DOHH2 (cell line): ENCODE data around the gene PKM.

Experiments used
- EZH2phosphoT487 ChIP-seq: fragments of 200-600 bp; sonication (generic); IDR thresholded peaks from 2 replicates; pipeline ENCODE4 v1.6.1; 2017; ENCODE audit warnings: borderline replicate concordance, mild to moderate bottlenecking, antibody characterized with exemption, low read length, moderate library complexity, mixed read lengths
- TF ChIP-seq, protein P1 (sequence below): fragments of 200-600 bp; sonication (generic); IDR thresholded peaks from one replicate; pipeline ENCODE4 v1.5.1; 2014; ENCODE audit warnings: antibody characterized with exemption, mild to moderate bottlenecking, low read depth, low read length; ENCODE audit not compliant: poor library complexity, severe bottlenecking

DNA sequence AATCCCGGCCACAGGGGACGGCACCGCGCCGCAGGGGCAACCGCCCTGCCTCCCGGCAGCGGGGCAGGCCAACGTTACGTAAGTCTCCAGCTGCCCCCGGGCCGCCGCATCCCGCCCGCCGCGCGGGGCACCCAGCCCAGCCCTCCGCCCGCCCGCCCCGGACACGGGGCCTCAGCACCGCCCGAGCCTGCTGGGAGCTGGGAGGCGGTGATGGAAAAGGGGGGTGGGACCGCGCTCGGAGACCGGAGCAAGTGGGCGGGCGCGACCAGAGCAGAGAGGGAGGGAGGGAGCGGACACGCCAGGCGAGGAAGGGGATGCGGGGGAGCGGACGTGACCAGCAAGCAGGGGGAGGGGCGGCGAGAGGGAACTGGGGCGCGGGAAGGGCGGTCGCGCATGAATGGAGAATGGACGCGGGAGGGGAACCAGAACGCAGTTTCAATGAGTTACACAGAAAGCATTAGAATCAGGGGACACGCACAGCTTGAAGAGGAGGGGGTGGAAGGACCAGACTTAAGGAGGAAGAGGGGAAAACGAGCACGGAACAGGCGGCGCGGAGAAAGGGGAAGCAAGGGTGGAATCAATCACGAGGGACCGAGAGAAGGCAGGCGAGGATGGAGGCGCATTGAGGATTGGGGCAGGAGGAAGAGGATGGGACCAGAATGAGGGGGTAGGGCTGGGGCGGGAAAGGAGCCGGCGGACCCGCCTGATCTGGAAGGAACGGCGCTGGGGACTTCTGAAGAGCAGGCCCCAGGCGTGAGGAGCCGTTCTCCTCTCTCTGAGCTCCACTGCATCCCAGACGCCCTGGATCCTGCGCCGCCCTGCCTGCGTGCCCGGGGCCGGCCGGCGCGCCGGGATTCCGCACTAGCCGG lies 559 bp downstream of the PKM start:
- TF ChIP-seq, protein P1, sequence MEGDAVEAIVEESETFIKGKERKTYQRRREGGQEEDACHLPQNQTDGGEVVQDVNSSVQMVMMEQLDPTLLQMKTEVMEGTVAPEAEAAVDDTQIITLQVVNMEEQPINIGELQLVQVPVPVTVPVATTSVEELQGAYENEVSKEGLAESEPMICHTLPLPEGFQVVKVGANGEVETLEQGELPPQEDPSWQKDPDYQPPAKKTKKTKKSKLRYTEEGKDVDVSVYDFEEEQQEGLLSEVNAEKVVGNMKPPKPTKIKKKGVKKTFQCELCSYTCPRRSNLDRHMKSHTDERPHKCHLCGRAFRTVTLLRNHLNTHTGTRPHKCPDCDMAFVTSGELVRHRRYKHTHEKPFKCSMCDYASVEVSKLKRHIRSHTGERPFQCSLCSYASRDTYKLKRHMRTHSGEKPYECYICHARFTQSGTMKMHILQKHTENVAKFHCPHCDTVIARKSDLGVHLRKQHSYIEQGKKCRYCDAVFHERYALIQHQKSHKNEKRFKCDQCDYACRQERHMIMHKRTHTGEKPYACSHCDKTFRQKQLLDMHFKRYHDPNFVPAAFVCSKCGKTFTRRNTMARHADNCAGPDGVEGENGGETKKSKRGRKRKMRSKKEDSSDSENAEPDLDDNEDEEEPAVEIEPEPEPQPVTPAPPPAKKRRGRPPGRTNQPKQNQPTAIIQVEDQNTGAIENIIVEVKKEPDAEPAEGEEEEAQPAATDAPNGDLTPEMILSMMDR: no peak
- TF ChIP-seq EZH2phosphoT487: no peak
